GM15510 (cell line): ENCODE measurements around the gene DNAL1.

Source experiments
- POLR2A ChIP-seq: IDR thresholded peaks from 3 replicates; pipeline ENCODE4 v1.6.1; 2011; ENCODE audit warnings: borderline replicate concordance; ENCODE audit not compliant: insufficient read length; ENCODE audit errors: extremely low read depth

Gene DNAL1

GRCh38 chr14:73740618-73741326 is 96.0 kb downstream of the DNAL1 start:
- no peak for TF ChIP-seq POLR2A

GRCh38 chr14:73741386-73741875 is 96.6 kb downstream of the DNAL1 start:
- no peak for TF ChIP-seq POLR2A

- TF ChIP-seq POLR2A, result no peak
Measured at GRCh38 chr14:73741876-73742519, 97.2 kb downstream of the DNAL1 start.

- no peak for TF ChIP-seq POLR2A
Measured at GRCh38 chr14:73742520-73743238, 97.9 kb downstream of the DNAL1 start.

- TF ChIP-seq POLR2A, result peak; percentile 7
Measured at GRCh38 chr14:73743431-73743931, 98.7 kb downstream of the DNAL1 start.

GRCh38 chr14:73744175-73744867 is 99.5 kb downstream of the DNAL1 start:
- TF ChIP-seq POLR2A, result no peak

GRCh38 chr14:73744874-73745529 is 100.2 kb downstream of the DNAL1 start:
- no peak for TF ChIP-seq POLR2A

- no peak for TF ChIP-seq POLR2A
Measured at GRCh38 chr14:73745571-73746519, 101.1 kb downstream of the DNAL1 start.

GRCh38 chr14:73746520-73747378 is 102.0 kb downstream of the DNAL1 start:
- no peak for TF ChIP-seq POLR2A

GRCh38 chr14:73747379-73748211 is 102.8 kb downstream of the DNAL1 start:
- no peak for TF ChIP-seq POLR2A

GRCh38 chr14:73748858-73749357 is 104.1 kb downstream of the DNAL1 start:
- no peak for TF ChIP-seq POLR2A

GRCh38 chr14:73749706-73750530 is 105.1 kb downstream of the DNAL1 start:
- TF ChIP-seq POLR2A, result no peak
